HuH-7 (cell line): ENCODE measurements around the gene CCDC127.
"Not testable (repeated sequence)": the region's sequence is repeated elsewhere in the genome, so short reads cannot be mapped to it uniquely, and the experiment has no call there.

ENCODE experiments used
- DNase-seq: peaks from one replicate; pipeline ENCODE4 v3.0.0; 2011; ENCODE audit warnings: low spot score

The CCDC127 gene

DNA sequence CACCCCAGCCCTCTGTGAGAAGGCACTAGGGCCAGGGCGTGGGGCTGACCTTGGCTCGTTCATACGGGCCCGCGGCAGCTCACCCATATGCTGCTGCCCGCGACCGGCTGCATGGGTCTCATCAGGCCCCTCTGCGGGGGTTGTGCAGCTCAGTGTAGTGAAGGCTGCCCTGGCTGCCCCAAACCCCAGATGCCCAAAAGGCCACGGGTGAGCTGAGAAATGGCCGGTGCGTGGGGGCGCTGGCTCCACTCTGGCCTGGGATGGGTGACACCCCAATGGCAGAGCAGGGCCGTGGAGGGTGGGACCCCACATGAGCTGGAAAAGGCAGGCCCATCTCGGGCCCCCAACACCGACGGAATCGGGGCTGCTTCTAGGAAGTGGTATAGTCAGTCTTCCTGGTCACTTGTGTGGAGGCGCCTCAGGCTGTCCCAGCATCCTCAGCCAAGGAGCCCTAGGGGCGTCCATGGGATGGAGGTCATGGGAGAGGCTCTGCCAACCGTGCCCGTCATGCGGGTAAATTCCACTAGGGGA lies 46.1 kb downstream of the CCDC127 start:
- no peak for DNase-seq

DNA sequence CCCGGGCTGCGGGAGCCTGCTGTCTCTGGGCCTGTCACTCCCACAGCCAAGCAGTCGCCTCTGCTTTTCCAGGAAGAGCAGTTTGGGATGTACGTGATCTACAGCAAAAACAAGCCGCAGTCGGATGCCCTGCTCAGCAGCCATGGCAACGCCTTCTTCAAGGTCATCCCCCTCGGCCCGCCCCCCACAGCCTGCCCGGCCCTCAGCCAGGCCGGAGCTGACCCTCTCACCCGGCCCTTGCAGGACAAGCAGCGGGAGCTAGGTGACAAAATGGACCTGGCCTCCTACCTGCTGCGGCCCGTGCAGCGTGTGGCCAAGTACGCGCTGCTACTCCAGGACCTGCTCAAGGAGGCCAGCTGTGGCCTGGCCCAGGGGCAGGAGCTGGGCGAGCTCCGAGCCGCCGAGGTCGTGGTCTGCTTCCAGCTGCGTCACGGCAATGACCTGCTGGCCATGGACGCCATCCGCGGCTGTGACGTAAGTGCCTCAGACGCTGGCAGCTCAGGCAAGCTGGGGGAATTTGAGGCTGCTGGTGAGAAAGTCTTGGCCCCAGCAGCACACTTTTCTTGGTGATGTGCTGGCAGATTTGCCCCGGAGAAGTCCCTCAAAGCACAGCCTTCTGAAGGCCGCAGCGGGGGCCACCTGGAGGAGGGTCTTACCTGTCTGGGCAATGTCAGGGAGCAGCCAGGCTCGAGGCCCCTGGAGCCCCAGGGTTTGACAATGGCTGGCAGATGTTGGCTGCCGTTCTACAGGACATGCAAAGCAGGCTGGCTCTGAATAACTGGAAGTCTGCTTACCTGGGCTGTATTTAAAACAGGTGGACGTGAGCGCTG lies 46.8 kb downstream of the CCDC127 start:
- no peak for DNase-seq

DNA sequence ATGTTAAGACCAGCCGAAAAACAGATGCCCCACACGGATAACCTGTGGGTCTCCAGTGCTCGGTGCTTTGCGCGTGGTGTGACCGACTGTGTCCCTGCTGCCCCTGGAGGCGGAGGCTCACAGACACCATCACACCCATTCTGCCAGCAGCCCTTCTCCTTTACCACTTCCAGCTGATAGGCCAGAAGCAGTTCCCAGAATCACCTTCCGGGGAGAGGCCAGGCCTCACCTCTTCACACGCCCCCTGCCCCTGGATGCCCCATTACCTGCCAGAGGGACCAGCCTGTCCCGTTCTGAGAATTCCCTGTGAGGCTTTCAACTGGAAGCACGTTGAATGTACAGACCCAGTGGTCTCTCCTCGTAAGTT lies 48.2 kb downstream of the CCDC127 start:
- DNase-seq, result no peak

DNA sequence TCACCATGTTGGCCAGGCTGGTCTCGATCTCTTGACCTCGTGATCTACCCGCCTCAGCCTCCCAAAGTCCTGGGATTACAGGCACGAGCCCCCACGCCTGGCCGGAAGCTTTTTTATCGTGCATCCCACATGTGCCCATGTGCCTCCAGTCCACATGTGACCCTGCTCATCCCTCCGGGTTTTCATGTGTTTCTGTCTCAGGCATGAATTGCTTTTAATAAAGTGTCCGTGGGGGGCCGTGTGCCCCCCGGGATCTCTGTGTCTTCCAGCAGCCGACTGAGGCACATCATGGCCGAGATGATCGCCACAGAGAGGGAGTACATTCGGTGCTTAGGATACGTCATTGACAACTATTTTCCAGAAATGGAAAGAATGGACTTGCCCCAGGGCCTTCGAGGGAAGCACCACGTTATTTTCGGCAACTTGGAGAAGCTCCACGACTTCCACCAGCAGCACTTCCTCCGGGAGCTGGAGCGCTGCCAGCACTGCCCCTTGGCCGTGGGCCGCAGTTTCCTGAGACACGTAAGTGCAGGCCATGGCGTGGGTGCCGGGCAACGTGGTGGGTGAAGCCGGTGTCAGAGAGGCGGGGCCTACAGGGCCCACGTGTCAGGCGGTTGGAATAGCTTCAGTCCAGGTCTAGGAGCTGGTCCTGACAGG lies 48.8 kb downstream of the CCDC127 start:
- DNase-seq, result no peak

DNA sequence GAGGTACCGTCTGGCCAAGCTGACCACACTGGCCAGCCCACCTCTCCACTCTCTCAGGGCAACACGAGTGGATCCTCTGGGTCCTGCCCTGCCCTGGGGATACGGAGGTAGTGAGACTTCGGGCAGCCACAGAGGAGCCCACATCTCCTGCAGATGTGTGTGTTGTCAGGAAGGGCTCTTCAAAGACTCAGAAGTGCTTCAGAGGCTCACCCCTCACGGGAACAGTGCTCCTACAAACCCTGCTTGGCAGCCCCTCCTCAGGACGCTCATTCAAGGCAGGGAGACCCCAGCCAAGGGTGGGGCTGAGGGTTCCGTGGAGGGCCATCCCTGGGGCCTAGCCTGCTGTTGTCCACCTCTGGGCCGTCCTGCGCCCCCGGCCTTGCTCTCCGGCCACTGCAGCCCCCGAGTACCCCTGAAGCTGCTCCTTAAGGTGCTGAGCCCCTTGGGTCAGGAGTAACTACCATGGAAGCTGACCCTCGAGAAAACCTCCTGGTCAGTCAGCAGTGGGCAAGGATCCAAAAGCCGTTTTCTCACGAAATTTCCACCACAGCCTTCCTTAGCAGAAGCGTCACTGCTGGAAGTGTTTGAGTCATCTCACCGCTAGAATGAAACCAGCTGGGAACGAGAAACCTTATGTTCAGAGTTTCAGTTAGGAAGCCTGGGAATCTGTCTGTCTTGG lies 49.8 kb downstream of the CCDC127 start:
- DNase-seq, result no peak

DNA sequence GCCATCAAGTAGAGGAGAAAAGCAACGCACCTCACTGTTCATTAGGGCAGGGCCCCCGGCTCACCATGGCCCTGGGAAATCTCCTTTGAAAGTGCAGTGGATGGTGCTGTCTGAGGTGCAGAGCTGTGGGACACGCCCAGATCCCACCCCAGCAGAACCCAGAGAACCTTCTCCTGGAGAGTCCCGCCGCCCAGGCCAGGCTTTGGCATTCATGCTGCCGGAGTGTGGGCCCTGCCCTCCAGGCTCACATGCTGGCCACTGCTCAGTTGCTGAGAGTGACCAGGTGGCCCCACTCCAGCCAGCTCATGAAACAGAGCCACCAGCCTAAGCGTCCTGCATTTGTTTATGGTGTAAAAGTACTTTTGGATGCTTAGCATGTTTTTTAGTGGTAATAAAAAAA lies 50.4 kb downstream of the CCDC127 start:
- DNase-seq, result no peak

DNA sequence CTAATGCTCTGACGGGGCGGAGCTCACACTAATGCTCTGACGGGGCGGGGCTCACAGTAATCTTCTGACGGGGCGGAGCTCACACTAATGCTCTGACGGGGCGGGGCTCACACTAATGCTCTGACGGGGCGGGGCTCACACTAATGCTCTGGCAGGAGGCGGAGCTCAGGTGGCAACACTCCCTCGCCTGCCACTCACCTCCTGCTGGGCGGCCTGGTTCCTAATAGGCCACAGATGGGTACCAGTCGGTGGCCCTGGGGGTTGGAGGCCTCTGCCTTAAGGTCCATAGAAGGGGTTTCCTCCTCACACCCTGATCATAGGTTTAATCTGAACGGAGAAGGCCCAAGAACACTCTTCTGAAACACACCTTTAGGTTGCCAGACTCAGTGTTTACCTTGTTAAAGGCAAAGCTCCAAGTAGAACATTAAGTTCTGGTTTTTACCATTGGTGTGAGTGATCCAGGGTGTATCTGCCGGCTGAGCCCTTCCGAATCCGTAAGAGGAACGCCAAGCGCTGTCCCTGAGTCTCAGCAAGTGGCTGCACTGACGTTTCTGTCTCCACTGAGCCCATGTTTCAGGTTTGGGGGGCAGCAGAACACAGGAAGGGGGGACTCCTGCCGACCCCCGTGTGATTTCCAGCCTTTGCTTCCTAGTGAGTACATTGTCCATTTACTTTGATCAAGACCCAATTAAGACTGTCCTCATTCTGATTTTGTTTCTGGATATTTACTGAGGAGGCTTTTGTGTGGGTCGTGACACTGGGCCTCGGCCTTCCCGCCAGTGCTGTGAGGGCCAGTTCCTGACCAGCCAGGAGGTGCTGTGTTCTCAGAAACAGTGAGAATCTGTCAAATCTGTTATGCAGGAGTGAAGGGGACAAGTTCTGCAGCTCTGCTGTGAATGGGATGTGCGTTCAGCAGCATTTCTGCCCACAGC lies 51.2 kb downstream of the CCDC127 start:
- no peak for DNase-seq

DNA sequence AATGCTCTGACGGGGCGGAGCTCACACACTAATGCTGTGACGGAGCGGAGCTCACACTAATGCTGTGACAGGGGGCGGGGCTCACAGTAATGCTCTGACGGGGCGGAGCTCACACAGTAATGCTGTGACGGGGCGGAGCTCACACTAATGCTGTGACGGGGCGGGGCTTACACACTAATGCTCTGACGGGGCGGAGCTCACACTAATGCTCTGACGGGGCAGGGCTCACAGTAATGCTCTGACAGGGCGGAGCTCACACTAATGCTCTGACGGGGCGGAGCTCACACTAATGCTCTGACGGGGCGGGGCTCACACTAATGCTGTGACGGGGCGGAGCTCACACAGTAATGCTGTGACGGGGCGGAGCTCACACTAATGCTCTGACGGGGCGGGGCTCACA lies 53.2 kb downstream of the CCDC127 start:
- not testable (repeated sequence) for DNase-seq

DNA sequence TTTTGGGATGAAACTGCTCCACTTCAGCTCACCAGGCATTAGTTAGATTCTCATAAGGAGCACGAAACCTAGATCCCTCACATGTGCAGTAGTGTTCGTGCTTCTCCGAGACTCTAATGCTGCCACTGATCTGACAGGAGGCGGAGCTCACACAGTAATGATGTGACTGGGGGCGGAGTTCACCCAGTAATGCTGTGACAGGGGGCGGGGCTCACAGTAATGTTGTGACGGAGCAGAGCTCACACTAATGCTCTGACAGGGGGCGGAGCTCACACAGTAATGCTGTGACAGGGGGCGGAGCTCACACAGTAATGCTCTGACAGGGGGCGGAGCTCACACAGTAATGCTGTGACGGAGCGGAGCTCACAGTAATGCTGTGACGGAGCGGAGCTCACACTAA lies 53.7 kb downstream of the CCDC127 start:
- DNase-seq, result no peak

DNA sequence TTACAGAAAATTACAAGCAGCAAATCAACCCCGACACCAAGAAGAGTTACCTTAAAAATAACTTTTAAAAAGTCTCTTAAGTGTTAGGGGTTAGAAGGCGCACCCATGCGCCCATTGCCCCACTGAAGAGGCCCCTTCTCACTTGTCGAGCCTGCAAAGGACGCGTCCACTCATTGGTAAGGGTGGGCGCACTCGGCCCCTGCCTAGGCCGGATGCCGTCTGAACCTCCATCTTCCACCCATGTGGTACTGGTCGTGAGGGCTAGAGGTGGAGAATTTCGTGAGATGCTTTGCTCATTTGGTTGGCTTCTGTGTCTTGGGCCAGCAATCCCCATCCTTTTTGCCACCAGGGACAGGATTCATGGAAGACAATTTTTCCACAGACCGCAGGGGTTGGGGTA lies 54.1 kb downstream of the CCDC127 start:
- no peak for DNase-seq

DNA sequence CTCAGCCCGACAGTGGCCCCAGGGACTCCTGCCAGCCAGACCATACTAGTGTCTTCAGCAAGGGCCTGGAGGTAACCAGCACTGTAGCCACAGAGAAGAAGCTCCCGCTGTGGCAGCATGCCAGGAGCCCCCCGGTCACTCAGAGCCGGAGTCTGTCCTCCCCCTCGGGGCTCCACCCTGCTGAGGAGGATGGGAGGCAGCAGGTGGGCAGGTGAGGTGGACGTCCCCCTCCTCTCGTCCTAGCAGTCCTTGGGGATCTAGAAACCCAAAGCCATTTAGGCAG lies 54.7 kb downstream of the CCDC127 start:
- no peak for DNase-seq

DNA sequence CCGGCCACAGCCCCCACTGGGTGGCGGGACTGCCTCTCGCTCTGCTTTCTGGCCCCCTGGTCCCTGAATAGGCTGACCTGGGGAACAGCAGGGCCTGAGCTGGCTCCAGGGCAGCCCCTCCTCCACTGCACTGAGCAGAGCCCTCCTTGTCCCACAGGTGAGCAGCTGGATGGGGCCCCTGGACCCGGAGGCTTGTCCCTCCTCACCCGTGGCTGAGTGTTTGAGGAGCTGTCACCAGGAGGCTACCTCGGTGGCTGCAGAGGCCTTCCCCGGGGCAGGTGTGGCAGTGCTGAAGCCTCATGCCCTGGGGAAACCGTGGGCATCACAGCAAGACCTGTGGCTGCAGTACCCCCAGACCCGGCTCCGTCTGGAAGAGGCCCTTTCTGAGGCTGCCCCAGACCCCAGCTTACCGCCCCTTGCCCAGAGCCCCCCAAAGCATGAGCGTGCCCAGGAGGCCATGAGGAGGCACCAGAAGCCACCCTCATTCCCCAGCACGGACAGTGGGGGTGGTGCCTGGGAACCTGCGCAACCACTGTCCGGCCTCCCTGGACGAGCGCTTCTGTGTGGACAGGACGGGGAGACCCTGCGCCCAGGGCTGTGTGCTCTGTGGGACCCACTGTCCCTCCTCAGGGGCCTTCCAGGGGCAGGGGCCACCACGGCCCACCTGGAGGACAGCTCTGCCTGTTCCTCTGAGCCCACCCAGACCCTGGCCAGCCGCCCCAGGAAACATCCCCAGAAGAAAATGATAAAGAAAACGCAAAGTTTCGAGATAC lies 55.2 kb downstream of the CCDC127 start:
- DNase-seq, result no peak

DNA sequence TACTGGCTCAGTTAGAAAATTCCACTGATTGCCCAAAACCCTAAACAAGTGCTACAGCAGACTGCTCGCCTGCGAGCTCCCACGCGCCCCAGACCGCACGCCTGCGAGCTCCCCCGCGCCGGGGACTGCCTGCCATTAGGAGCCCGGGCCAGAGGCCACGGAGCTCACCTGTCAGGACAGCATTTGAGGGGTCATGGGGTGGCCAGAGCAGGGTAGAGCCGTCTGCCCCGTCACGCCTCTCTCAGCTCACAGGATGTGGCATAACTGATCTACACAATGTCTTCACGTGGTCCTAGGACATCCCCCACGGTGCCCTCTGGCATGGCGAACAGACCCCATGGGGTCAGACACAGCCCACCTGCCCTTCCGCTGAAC lies 55.8 kb downstream of the CCDC127 start:
- no peak for DNase-seq

DNA sequence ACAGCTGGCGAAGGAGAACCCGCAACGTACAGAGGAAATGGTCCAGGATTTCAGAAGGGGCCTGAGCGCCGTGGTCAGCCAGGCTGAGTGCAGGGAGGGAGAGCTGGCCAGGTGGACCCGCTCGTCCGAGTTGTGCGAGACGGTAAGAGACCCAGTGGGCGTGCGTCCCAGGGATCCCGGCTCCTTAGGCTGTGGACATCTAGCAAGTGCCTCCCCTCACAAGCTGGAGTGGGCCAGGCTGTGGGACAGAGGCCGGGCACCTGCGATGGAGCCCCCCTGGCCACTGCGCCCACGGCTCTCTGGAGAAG lies 56.2 kb downstream of the CCDC127 start:
- no peak for DNase-seq

DNA sequence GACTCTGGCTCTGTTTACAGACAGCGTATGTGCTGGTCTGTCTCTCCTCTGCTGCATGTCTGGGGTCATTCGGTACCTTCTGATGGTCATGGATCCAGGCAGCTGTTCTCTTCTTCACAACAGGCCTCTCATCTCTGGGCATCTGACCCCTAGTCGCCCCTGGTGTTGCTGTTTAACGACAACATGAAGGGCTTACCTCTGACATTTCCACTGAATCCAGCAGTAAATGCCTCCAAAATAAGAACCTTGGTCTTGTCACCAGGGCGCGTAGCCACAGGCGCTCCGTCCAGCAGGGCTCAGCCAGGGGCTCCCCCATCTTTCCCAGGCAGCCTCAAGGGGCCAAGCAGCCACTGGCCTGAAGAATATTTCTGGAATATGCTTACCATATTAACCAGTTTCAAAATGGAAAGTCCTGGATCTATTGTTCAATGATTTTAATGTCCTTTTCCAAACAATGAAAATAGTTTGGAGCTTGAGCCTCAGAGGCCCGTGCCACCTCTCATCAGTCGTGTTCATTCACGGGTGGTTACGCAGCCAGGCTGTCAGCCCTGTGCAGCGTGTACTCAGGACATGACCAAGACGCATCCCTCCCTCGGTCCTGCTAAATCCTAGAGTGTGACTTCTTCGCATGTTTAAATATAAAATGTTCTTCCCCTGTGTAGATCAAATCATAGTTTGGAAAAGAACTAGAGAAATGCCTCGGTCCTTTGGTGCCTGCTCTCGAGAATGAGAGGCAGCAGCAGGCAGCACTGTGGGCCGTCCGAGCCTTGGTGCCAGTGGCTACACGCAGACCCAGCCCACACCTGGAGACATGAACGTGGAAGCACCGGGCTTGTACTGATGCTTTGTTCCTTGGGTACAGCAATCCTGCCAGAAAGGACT lies 56.8 kb downstream of the CCDC127 start:
- DNase-seq, result no peak

DNA sequence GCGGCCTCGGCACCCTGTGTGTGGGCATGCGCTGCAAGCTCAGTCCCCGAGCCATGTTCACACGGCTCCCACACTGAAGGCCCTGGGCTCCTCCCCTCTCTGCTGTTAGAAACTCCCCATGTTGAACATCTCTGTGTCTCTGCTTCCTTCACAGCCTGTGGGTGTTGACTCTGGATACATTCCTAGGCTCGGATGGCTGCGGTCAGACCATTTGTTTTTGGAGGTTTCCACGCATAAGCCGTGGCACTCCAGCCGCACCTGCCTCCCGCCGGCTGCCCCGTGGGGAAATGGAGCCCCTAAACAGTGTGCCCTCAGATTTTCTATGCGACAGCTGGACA lies 57.8 kb downstream of the CCDC127 start:
- no peak for DNase-seq

DNA sequence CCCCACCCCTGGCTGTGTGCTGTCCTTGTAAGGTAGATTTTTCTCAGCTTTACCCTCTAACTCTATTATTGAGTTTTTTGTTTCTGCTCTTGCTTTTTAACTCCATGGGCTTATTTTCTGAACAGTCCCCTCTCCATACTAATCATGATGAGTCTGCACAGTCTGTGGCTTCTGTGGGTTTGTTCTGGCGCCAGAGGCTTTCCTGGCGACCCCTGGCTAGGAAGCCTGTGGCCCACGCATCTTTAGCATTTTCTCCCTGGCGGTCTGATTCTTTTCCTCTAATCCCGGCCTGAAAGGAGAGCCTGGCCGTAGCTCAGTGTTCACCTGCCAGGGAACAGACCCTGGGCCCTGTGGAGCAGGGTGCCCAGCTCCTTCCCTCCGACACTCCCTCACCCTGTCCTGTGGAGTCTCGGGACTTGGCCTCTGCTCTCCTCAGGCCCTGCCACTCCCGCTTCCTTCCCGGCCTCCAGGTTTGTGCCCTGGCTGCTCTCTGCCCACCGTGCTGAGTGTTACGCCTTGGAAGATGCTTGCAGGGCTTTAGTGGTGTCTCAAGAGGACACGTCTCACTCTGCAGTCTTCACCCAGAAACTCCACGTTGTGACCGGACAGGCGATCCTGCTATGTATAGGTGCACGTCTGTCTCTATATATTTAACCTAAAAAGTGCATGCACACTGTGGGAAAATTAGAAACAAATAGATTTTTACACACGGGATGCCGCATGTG lies 58.3 kb downstream of the CCDC127 start:
- DNase-seq, result no peak

DNA sequence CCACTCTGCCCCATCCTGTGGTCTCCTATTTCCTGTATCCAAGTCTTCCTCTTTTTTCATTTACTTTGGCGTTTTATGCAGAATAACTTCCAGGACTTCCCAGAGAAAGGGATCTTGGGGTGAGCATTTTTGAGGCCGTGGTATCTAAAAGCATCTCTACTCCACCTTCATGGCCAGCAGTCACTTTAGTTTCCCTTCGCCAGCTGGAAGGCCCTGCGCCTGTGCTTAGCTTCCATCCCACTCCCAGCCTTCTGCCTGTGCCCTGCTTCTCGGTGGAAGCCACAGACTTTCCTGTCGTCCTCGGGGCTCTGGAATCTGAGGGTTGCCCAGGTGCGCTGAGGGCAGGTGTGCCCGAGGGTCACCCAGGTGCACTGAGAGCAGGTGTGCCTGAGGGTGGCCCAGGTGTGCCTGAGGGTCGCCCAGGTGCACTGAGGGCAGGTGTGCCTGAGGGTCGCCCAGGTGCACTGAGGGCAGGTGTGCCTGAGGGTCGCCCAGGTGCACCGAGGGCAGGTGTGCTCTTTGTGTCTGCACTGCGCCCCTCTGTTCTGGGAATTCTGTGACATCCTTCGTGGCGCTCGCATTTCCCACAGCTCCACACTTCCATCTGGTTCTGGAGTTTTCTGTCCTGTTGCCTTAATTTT lies 59.0 kb downstream of the CCDC127 start:
- DNase-seq, result no peak

DNA sequence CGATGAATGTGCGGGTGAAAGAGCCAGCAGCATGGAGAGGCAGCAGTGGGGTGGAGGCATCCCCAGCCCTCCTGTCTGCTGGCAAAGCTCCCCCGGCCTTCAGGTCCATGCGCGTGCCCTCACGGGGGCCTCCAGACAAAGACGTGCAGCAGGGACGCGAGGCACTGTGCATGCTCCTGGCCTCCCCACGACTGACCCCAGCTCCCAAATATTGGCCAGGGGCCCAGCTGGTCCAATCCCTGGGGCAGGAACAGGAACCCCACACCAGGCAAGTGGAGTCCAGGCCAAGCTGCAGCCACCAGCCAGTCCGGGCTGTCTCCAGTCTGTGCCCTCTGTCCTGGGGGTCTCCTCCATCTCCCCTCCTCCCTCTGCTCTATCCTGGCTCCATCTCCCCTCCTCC lies 60.2 kb downstream of the CCDC127 start:
- DNase-seq, result no peak
